Upper lobe of left lung (tissue), 4 donors: Measurements from ENCODE around the gene TYW3.

Experiments
- EP300 ChIP-seq, 4 donors: sonication (generic); formaldehyde crosslinking; IDR thresholded peaks; one replicate each; pipeline ENCODE4 v1.5.1; 2017; ENCODE audit warnings: antibody characterized with exemption in 4 of 4, control low read depth in 2 of 4
- POLR2A ChIP-seq, 4 donors: fragments of 450-650 bp; IDR thresholded peaks; one replicate each; pipeline ENCODE4 v1.5.1; 2016 to 2017; ENCODE audit warnings: antibody characterized with exemption in 4 of 4, mild to moderate bottlenecking in 2 of 4
- POLR2AphosphoS5 ChIP-seq, 2 donors: sonication (generic); formaldehyde crosslinking; IDR thresholded peaks; one replicate each; pipeline ENCODE4 v1.5.1; 2017; ENCODE audit warnings: antibody characterized with exemption in 2 of 2
- TF ChIP-seq, protein P1 (sequence below), 6 experiments: fragments of 450-650 bp in 4 of 6; fragments of 200-600 bp in 2 of 6; sonication (generic) in 2 of 6; IDR thresholded peaks; one replicate each; pipeline ENCODE4 v1.5.1; 2016 to 2019; ENCODE audit warnings: antibody characterized with exemption in 6 of 6

DNA sequence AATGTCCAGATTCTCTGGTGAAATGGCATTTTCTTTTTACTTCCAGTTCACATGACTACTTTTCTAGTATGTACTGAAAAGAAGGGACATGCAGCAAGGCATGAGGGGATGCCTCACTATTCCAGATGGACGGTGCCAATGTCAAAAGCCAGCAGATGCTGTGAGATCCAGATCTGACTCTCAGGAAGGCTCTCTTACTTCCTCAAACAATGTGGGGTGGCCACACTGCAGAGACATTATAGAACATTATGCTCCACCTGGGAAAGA lies 17.8 kb upstream of the TYW3 start:
- TF ChIP-seq POLR2AphosphoS5 (IDR thresholded peaks at IDR 0.05) (no peak), POLR2A (IDR thresholded peaks at IDR 0.05) (no peak), EP300 (IDR thresholded peaks at IDR 0.05) (no peak)
- TF ChIP-seq, protein P1, sequence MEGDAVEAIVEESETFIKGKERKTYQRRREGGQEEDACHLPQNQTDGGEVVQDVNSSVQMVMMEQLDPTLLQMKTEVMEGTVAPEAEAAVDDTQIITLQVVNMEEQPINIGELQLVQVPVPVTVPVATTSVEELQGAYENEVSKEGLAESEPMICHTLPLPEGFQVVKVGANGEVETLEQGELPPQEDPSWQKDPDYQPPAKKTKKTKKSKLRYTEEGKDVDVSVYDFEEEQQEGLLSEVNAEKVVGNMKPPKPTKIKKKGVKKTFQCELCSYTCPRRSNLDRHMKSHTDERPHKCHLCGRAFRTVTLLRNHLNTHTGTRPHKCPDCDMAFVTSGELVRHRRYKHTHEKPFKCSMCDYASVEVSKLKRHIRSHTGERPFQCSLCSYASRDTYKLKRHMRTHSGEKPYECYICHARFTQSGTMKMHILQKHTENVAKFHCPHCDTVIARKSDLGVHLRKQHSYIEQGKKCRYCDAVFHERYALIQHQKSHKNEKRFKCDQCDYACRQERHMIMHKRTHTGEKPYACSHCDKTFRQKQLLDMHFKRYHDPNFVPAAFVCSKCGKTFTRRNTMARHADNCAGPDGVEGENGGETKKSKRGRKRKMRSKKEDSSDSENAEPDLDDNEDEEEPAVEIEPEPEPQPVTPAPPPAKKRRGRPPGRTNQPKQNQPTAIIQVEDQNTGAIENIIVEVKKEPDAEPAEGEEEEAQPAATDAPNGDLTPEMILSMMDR (IDR thresholded peaks at IDR 0.05) = no peak
